GM12878 (cell line): ENCODE measurements around the gene CLSTN2.

Source experiments
- CTCF ChIP-seq, 3 experiments: IDR thresholded peaks in 2 of 3; conservative IDR thresholded peaks in 1 of 3; 2 replicates each; pipeline ENCODE4 v1.5.1; 2011; ENCODE audit warnings: low read depth in 3 of 3, low read length in 3 of 3, mild to moderate bottlenecking in 3 of 3, control low read depth in 2 of 3, moderate library complexity in 2 of 3, inconsistent platforms in 1 of 3, mixed read lengths in 1 of 3; ENCODE audit not compliant: control insufficient read depth in 2 of 3, insufficient read depth in 1 of 3; ENCODE audit errors: extremely low read depth in 1 of 3
- EZH2 ChIP-seq: IDR thresholded peaks from 2 replicates; pipeline ENCODE4 v1.6.1; 2012; ENCODE audit warnings: low read depth, mild to moderate bottlenecking, control low read depth, inconsistent platforms, low read length, borderline replicate concordance; ENCODE audit not compliant: control insufficient read depth
- PML ChIP-seq: IDR thresholded peaks from 2 replicates; pipeline ENCODE4 v1.6.1; 2012; ENCODE audit warnings: low read length, inconsistent platforms
- POLR2AphosphoS5 ChIP-seq: IDR thresholded peaks from 2 replicates; pipeline ENCODE4 v1.6.1; 2011; ENCODE audit warnings: mild to moderate bottlenecking, low read length, inconsistent platforms
- RELA ChIP-seq: fragments of 450-650 bp; IDR thresholded peaks from 2 replicates; pipeline ENCODE4 v1.8.0; 2014; ENCODE audit warnings: borderline replicate concordance; ENCODE audit not compliant: partially characterized antibody

GRCh38 chr3:140290105-140290504, 355.1 kb downstream of the CLSTN2 start:
- TF ChIP-seq PML (no peak), CTCF (IDR thresholded peaks at IDR 0.05 in 2 of 3, conservative IDR thresholded peaks at IDR 0.05 in 1 of 3; ENCODE audit: control insufficient read depth in 2 of 3, extremely low read depth in 1 of 3, insufficient read depth in 1 of 3, low read depth in 3 of 3, low read length in 3 of 3) (no peak), EZH2 (no peak), RELA (no peak), POLR2AphosphoS5 (no peak)
